Measurements from ENCODE around the gene LIN28B. TPM values are rescaled to one million over a fixed set of nuclear protein-coding genes. Genes with fewer than 3 reads are reported as not detected.

The LIN28B gene
- total and polyA plus RNA-seq, 2 experiments from 2014 or later = 35.3 to 96.4 TPM

GRCh38 chr6:105067329-105067728 lies 110.4 kb downstream of the LIN28B start:
- Histone ChIP-seq H3K27me3 (ENCODE audit: insufficient read depth) (no peaks in the 10 kb centered on the region), H3K9me2 (ENCODE audit: insufficient read depth) (no peaks in the 10 kb centered on the region), H3K4me3 (no peak overlapping the region), H2AFZ (no peak overlapping the region), H3K4me2 (no peak overlapping the region), H4K20me1 (replicated peaks; ENCODE audit: insufficient read depth) (no peaks in the 10 kb centered on the region), H3F3A (replicated peaks; ENCODE audit: low read depth) (no peaks in the 10 kb centered on the region), H3K27ac (ENCODE audit: low read depth) (no peak overlapping the region), H3K4me1 (ENCODE audit: insufficient read depth) (no peaks in the 10 kb centered on the region), H3K79me2 (replicated peaks; ENCODE audit: insufficient read depth) (peaks cover 45% of the 10 kb centered on the region), H3K36me3 (ENCODE audit: insufficient read depth) (no peaks in the 10 kb centered on the region)
- no peaks in the 10 kb centered on the region for H3K9me3 Mint-ChIP-seq
- H3K4me1 Mint-ChIP-seq = peaks cover 9% of the 10 kb centered on the region; the same call in 2 of the 3 replicates
- peaks cover 4% of the 10 kb centered on the region; the same call in 1 of the 3 replicates for H3K36me3 Mint-ChIP-seq (ENCODE audit: low read depth)
- ATAC-seq = no peak
- DNase-seq (ENCODE audit: low spot score) = no peak
- H3K27ac Mint-ChIP-seq = no peak overlapping the region
- no peak overlapping the region for H3K4me3 Mint-ChIP-seq
- peaks cover 1% of the 10 kb centered on the region for H3K27me3 Mint-ChIP-seq (ENCODE audit: insufficient read depth, low read depth, poor library complexity)
- TF ChIP-seq ZNF114 (CRISPR knock-in tag; IDR thresholded peaks at IDR 0.05) = no peak

GRCh38 chr6:105068407-105068806 lies 111.5 kb downstream of the LIN28B start:
- H3K36me3 Mint-ChIP-seq (ENCODE audit: low read depth) = peaks cover 3% of the 10 kb centered on the region; the same call in 1 of the 3 replicates
- no peak for TF ChIP-seq JUNB (IDR thresholded peaks at IDR 0.05; ENCODE audit: unreplicated experiment)
- TF ChIP-seq STAT1 (IDR thresholded peaks at IDR 0.05; ENCODE audit: unreplicated experiment) = no peak
- no peak for TF ChIP-seq CTCF (conservative IDR thresholded peaks at IDR 0.05; ENCODE audit: low read depth in 2 of 2)
- TF ChIP-seq CREB1 (CRISPR knock-in tag; IDR thresholded peaks at IDR 0.05; ENCODE audit: low read depth) = no peak
- no peak for TF ChIP-seq ZNF462 (CRISPR knock-in tag; IDR thresholded peaks at IDR 0.05)
- TF ChIP-seq POLR2AphosphoS5 (IDR thresholded peaks at IDR 0.05; ENCODE audit: low read depth) = no peak
- TF ChIP-seq ZNF114 (CRISPR knock-in tag; IDR thresholded peaks at IDR 0.05) = no peak
- TF ChIP-seq ETS1 (IDR thresholded peaks at IDR 0.05) = no peak
- TF ChIP-seq ZNF331 (CRISPR knock-in tag; IDR thresholded peaks at IDR 0.05; ENCODE audit: low read depth) = no peak
- TF ChIP-seq EZH2 (IDR thresholded peaks at IDR 0.05; ENCODE audit: low read depth, unreplicated experiment) = no peak
- no peak for TF ChIP-seq EZH2phosphoT487 (IDR thresholded peaks at IDR 0.05; ENCODE audit: unreplicated experiment)

More at GRCh38 chr6:105068407-105068806, 111.5 kb downstream of the LIN28B start:
- no peaks in the 10 kb centered on the region for H3K9me3 Mint-ChIP-seq
- H3K9me2 ChIP-seq (ENCODE audit: insufficient read depth) = no peaks in the 10 kb centered on the region
- H3K79me2 ChIP-seq (replicated peaks; ENCODE audit: insufficient read depth) = peaks cover 50% of the 10 kb centered on the region
- no peaks in the 10 kb centered on the region for H3K27me3 ChIP-seq (ENCODE audit: insufficient read depth)
- no peak overlapping the region for H3K4me2 ChIP-seq
- H3K27ac Mint-ChIP-seq = no peak overlapping the region
- H3K27ac ChIP-seq (ENCODE audit: low read depth) = no peak overlapping the region
- no peaks in the 10 kb centered on the region for H3K36me3 ChIP-seq (ENCODE audit: insufficient read depth)
- no peaks in the 10 kb centered on the region for H4K20me1 ChIP-seq (replicated peaks; ENCODE audit: insufficient read depth)
- H3F3A ChIP-seq (replicated peaks; ENCODE audit: low read depth) = no peaks in the 10 kb centered on the region
- H3K4me1 Mint-ChIP-seq = peaks cover 9% of the 10 kb centered on the region; the same call in 2 of the 3 replicates
- no peak for DNase-seq (ENCODE audit: low spot score)
- no peak overlapping the region for H3K4me3 ChIP-seq
- H2AFZ ChIP-seq = no peak overlapping the region
- H3K27me3 Mint-ChIP-seq (ENCODE audit: insufficient read depth, low read depth, poor library complexity) = peaks cover 1% of the 10 kb centered on the region
- H3K4me1 ChIP-seq (ENCODE audit: insufficient read depth) = no peaks in the 10 kb centered on the region
- no peak for ATAC-seq
- H3K4me3 Mint-ChIP-seq = no peak overlapping the region
